Neural progenitor cell (in vitro differentiated cells): ENCODE results near the gene ASTE1. TPM values are rescaled to one million over a fixed set of nuclear protein-coding genes. Genes with fewer than 3 reads are reported as not detected.
"Not testable (repeated sequence)": the region's sequence is repeated elsewhere in the genome, so short reads cannot be mapped to it uniquely, and the experiment has no call there.

Experiments
- DNase-seq: peaks from one replicate; pipeline ENCODE4 v3.0.0-alpha.2; 2016; ENCODE audit warnings: low spot score
- H2AFZ ChIP-seq: fragments of 200-600 bp; sonication (generic); replicated peaks from 2 replicates; pipeline ENCODE4 v1.6.1; 2016; ENCODE audit warnings: antibody characterized with exemption
- H3F3A ChIP-seq: fragments of 200-600 bp; sonication (generic); 2 replicates; pipeline ENCODE4 v1.6.1; 2016; ENCODE audit warnings: antibody characterized with exemption, low read depth
- H3K27ac ChIP-seq: fragments of 200-600 bp; sonication (generic); 2 replicates; pipeline ENCODE4 v1.5.1; 2016; ENCODE audit warnings: mild to moderate bottlenecking
- H3K27me3 ChIP-seq: fragments of 200-600 bp; sonication (generic); 2 replicates; pipeline ENCODE4 v1.6.1; 2016; ENCODE audit warnings: mild to moderate bottlenecking, moderate library complexity
- H3K36me3 ChIP-seq: fragments of 200-600 bp; sonication (generic); 2 replicates; pipeline ENCODE4 v1.5.1; 2016
- H3K4me1 ChIP-seq: fragments of 200-600 bp; sonication (generic); 2 replicates; pipeline ENCODE4 v1.6.1; 2016; ENCODE audit warnings: mixed run types
- H3K4me2 ChIP-seq: fragments of 200-600 bp; sonication (generic); 2 replicates; pipeline ENCODE4 v1.6.1; 2016
- H3K4me3 ChIP-seq: fragments of 200-600 bp; sonication (generic); 2 replicates; pipeline ENCODE4 v1.5.1; 2016
- H3K79me2 ChIP-seq: fragments of 200-600 bp; sonication (generic); 2 replicates; pipeline ENCODE4 v1.6.1; 2016; ENCODE audit warnings: low read depth
- H3K9ac ChIP-seq: fragments of 200-600 bp; sonication (generic); 2 replicates; pipeline ENCODE4 v1.6.1; 2016
- H3K9me3 ChIP-seq: fragments of 200-600 bp; sonication (generic); 2 replicates; pipeline ENCODE4 v1.5.1; 2016; ENCODE audit warnings: low read depth
- H4K20me1 ChIP-seq: fragments of 200-600 bp; sonication (generic); 2 replicates; pipeline ENCODE4 v1.6.1; 2016; ENCODE audit warnings: low read depth
- H3K27ac Mint-ChIP-seq: 3 replicates; pipeline ENCODE4 v1.8.0; 2021; ENCODE audit warnings: mixed read lengths
- H3K27me3 Mint-ChIP-seq: 2 replicates; pipeline ENCODE4 v1.8.0; 2022; ENCODE audit warnings: low read depth, mild to moderate bottlenecking, inconsistent platforms, moderate library complexity, mixed read lengths; ENCODE audit not compliant: insufficient read depth
- H3K36me3 Mint-ChIP-seq: 3 replicates; pipeline ENCODE4 v1.8.0; 2021; ENCODE audit warnings: mixed read lengths
- H3K4me1 Mint-ChIP-seq: 3 replicates; pipeline ENCODE4 v1.8.0; 2021; ENCODE audit warnings: mixed read lengths
- H3K4me3 Mint-ChIP-seq: 3 replicates; pipeline ENCODE4 v1.8.0; 2021; ENCODE audit warnings: mild to moderate bottlenecking, moderate library complexity, mixed read lengths
- H3K9me3 Mint-ChIP-seq: 3 replicates; pipeline ENCODE4 v1.8.0; 2020; ENCODE audit warnings: mixed read lengths
- CTCF ChIP-seq: fragments of 200-600 bp; sonication (generic); IDR thresholded peaks from 2 replicates; pipeline ENCODE4 v1.5.1; 2017; ENCODE audit warnings: antibody characterized with exemption, mild to moderate bottlenecking
- EZH2 ChIP-seq: fragments of 200-600 bp; sonication (generic); IDR thresholded peaks from 2 replicates; pipeline ENCODE4 v1.6.1; 2017; ENCODE audit warnings: antibody characterized with exemption, mild to moderate bottlenecking, moderate library complexity
- EZH2phosphoT487 ChIP-seq: fragments of 200-600 bp; sonication (generic); IDR thresholded peaks from 2 replicates; pipeline ENCODE4 v1.6.1; 2017; ENCODE audit warnings: antibody characterized with exemption
- total RNA-seq: library from RNA; depleted of rRNA; stranded (reverse); fragments of >200 nt; gene quantifications from 2 replicates; pipeline ENCODE4 v1.2.3, GENCODE V29; 2015; ENCODE audit warnings: low replicate concordance

ASTE1 gene
- total RNA-seq, 1 donor from 2014 or later, result 3.1 TPM

- H3K4me1 Mint-ChIP-seq, result no peaks in the 10 kb centered on the region
- no peaks in the 10 kb centered on the region for H3K27me3 Mint-ChIP-seq
- no peak for DNase-seq
- no peaks in the 10 kb centered on the region for H3K79me2 ChIP-seq
- no peak overlapping the region for H3K27ac ChIP-seq
- no peaks in the 10 kb centered on the region for H3K27me3 ChIP-seq
- peaks cover 5% of the 10 kb centered on the region for H4K20me1 ChIP-seq
- H2AFZ ChIP-seq, result no peak overlapping the region
- peaks cover 12% of the 10 kb centered on the region for H3F3A ChIP-seq
- no peak overlapping the region for H3K4me2 ChIP-seq
- peaks cover 19% of the 10 kb centered on the region for H3K36me3 Mint-ChIP-seq
- no peak overlapping the region for H3K27ac Mint-ChIP-seq
- H3K9me3 Mint-ChIP-seq, result no peaks in the 10 kb centered on the region
- TF ChIP-seq EZH2phosphoT487 (no peak), CTCF (no peak), EZH2 (no peak)
- H3K36me3 ChIP-seq, result peaks cover under 1% of the 10 kb centered on the region
- H3K9ac ChIP-seq, result no peak overlapping the region
- H3K9me3 ChIP-seq, result no peaks in the 10 kb centered on the region
- no peak overlapping the region for H3K4me3 Mint-ChIP-seq
- H3K4me1 ChIP-seq, result peaks cover 19% of the 10 kb centered on the region
- H3K4me3 ChIP-seq, result no peak overlapping the region
Measured at GRCh38 chr3:130974201-130974600, 52.4 kb downstream of the ASTE1 start.

- Histone ChIP-seq H3K9me3 (no peaks in the 10 kb centered on the region), H3K9ac (no peak overlapping the region), H3K36me3 (no peaks in the 10 kb centered on the region), H4K20me1 (peaks cover 5% of the 10 kb centered on the region), H3K79me2 (no peaks in the 10 kb centered on the region), H3K4me3 (no peak overlapping the region), H3K4me1 (peaks cover 19% of the 10 kb centered on the region), H3K27ac (no peak overlapping the region), H3K4me2 (no peak overlapping the region), H2AFZ (no peak overlapping the region), H3F3A (peaks cover 12% of the 10 kb centered on the region), H3K27me3 (no peaks in the 10 kb centered on the region)
- Mint-ChIP-seq H3K27me3 (no peaks in the 10 kb centered on the region), H3K36me3 (peaks cover 19% of the 10 kb centered on the region), H3K4me1 (no peaks in the 10 kb centered on the region), H3K9me3 (no peaks in the 10 kb centered on the region), H3K4me3 (no peak overlapping the region), H3K27ac (no peak overlapping the region)
- TF ChIP-seq CTCF (no peak), EZH2phosphoT487 (no peak), EZH2 (no peak)
- DNase-seq, result no peak
Measured at GRCh38 chr3:130973406-130973805, 53.2 kb downstream of the ASTE1 start.

- not testable (repeated sequence) for H3K79me2 ChIP-seq, H3K27me3 ChIP-seq, H3K9ac ChIP-seq, H3K9me3 ChIP-seq, H3K4me1 Mint-ChIP-seq, H2AFZ ChIP-seq, DNase-seq, H4K20me1 ChIP-seq, H3K27ac ChIP-seq, H3K4me3 Mint-ChIP-seq, H3K27ac Mint-ChIP-seq, H3K9me3 Mint-ChIP-seq, H3K4me2 ChIP-seq, H3K27me3 Mint-ChIP-seq, H3K36me3 ChIP-seq, H3K4me3 ChIP-seq
- H3K4me1 ChIP-seq, result peaks cover 17% of the 10 kb centered on the region
- peaks cover 21% of the 10 kb centered on the region for H3K36me3 Mint-ChIP-seq
- peaks cover 12% of the 10 kb centered on the region for H3F3A ChIP-seq
Measured at GRCh38 chr3:130972592-130972991, 54.0 kb downstream of the ASTE1 start.

- Mint-ChIP-seq H3K4me3 (no peak overlapping the region), H3K9me3 (no peaks in the 10 kb centered on the region), H3K27ac (no peak overlapping the region), H3K36me3 (peaks cover 26% of the 10 kb centered on the region), H3K4me1 (no peaks in the 10 kb centered on the region), H3K27me3 (no peaks in the 10 kb centered on the region)
- Histone ChIP-seq H3F3A (no peaks in the 10 kb centered on the region), H3K79me2 (no peaks in the 10 kb centered on the region), H3K9ac (no peak overlapping the region), H3K27ac (peak overlapping the region; percentile 34), H3K4me1 (peaks cover 5% of the 10 kb centered on the region), H2AFZ (no peak overlapping the region), H3K36me3 (no peaks in the 10 kb centered on the region), H4K20me1 (no peaks in the 10 kb centered on the region), H3K4me3 (no peak overlapping the region), H3K4me2 (no peak overlapping the region), H3K27me3 (no peaks in the 10 kb centered on the region), H3K9me3 (no peaks in the 10 kb centered on the region)
- no peak for TF ChIP-seq EZH2
- DNase-seq, result no peak
Measured at GRCh38 chr3:130971208-130971607, 55.4 kb downstream of the ASTE1 start.
